Effector memory CD8-positive, alpha-beta T cell (primary cell): Measurements from ENCODE around the gene GRK5.

Experiments
- ATAC-seq: fragments of 150-1000 bp; cut with Tn5 transposase; replicated peaks from 2 replicates; pipeline ENCODE4 v1.10.0; 2021; ENCODE audit warnings: mild to moderate bottlenecking, moderate library complexity
- DNase-seq, 3 experiments: peaks; one replicate each; pipeline ENCODE4 v3.0.0; 2021
- H3K27ac Mint-ChIP-seq, 2 donors: one replicate each; pipeline ENCODE4 v1.8.0; 2022; ENCODE audit warnings: mild to moderate bottlenecking in 2 of 2, mixed read lengths in 2 of 2, moderate library complexity in 2 of 2
- H3K27me3 Mint-ChIP-seq, 2 donors: one replicate each; pipeline ENCODE4 v1.8.0; 2022; ENCODE audit warnings: mixed read lengths in 2 of 2
- H3K36me3 Mint-ChIP-seq: one replicate; pipeline ENCODE4 v1.8.0; 2022; ENCODE audit warnings: mild to moderate bottlenecking, moderate library complexity, mixed read lengths; ENCODE audit not compliant: insufficient read depth
- H3K4me1 Mint-ChIP-seq, 2 donors: one replicate each; pipeline ENCODE4 v1.8.0; 2022; ENCODE audit warnings: low read depth in 2 of 2, mixed read lengths in 2 of 2
- H3K4me3 Mint-ChIP-seq, 2 donors: one replicate each; pipeline ENCODE4 v1.8.0; 2022; ENCODE audit warnings: mild to moderate bottlenecking in 2 of 2, mixed read lengths in 2 of 2, moderate library complexity in 2 of 2
- H3K9me3 Mint-ChIP-seq, 2 donors: one replicate each; pipeline ENCODE4 v1.8.0; 2022; ENCODE audit warnings: mixed read lengths in 2 of 2

Gene GRK5

DNA sequence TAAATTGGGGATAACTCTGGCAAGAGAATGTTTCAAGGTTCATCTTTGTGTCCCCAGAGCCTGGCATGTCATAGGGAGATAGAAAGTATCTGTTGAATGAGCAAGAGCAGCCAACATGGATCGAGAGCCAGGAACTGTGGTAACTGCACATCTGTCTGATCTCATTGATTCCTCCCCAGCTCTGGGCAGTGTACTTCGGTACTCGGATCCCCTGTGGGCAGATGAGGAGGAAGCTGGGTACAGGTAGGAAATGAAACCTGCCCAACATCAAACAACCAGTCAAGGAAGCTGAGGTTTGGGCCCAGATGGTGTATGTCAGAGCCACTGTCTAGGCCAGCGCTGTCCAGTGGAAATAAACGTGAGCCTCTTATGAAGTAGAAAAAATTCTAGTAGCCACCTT lies 76.4 kb downstream of the GRK5 start:
- ATAC-seq = peak; percentile 84
- peak overlapping the region; percentile 67 to 85 for H3K27ac Mint-ChIP-seq
- H3K4me1 Mint-ChIP-seq = peaks cover 40 to 44% of the 10 kb centered on the region in 2 donors
- H3K36me3 Mint-ChIP-seq = peaks cover 3% of the 10 kb centered on the region
- H3K9me3 Mint-ChIP-seq = no peaks in the 10 kb centered on the region
- H3K27me3 Mint-ChIP-seq = no peaks in the 10 kb centered on the region
- peak overlapping the region; percentile 44 to 55 for H3K4me3 Mint-ChIP-seq
- DNase-seq = peak; percentile 10 to 21 (median 11)

DNA sequence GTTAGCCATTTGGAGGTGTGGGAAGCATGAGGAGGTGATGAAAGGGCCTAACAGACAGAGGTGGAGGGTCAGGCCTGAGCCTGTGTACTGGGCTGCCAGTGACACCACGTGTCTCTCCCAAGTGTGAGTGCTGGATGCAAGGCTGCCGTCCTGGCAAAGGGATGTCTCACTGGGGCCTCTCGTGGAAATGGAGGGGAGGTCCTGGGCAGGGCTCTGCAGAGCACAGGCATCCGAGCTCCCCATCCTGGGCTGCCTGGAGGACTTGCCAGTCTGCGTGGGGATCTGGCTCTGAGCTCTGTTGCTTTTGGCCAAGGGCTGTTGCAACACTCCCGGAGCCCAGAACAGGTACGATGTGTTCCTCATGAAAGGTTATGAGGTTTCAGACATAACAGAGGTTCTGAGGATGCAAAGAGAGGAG lies 77.3 kb downstream of the GRK5 start:
- Mint-ChIP-seq H3K4me3 (peak overlapping the region; percentile 67 to 68), H3K27me3 (no peaks in the 10 kb centered on the region), H3K36me3 (peaks cover 6% of the 10 kb centered on the region), H3K9me3 (no peaks in the 10 kb centered on the region), H3K27ac (peak overlapping the region; percentile 85 to 86), H3K4me1 (peaks cover 48 to 50% of the 10 kb centered on the region in 2 donors)
- ATAC-seq (no peak), DNase-seq (no peak)

DNA sequence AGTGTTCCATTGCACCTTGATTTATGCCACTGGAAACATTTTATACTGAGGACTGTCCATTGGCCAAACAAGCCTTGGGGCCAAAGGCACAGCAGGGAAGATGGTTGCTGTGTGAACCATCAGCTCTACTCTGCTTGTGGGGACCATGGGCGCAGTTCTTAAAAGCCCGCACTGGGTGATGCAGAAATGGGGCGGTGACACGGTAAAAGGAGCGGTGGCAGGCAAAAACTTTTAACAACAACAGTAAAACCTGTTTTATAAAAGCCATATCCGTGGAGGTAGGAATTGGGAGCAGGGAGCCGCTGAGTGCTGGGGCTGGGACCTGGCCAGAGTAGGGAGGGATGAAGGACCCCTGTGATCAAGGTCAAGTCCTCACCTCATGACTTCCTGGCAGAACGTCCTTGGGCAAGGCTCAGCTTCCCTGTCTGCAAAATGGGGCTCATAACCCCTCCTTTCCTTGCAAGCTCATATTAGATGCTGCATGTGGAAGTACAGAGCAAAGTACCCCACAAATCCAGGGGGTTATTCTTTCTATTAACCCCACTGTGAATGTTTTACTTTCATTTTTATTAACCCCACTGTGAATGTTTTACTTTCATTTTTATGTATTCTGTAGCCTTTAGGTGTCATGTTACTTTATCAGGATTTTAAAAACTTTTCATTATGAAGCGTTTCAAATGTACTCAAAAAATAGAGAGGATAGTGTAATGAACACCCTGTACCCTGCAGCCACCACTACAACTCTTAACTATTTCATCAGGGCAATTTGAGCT lies 78.3 kb downstream of the GRK5 start:
- no peak for DNase-seq
- H3K4me3 Mint-ChIP-seq = peak overlapping the region; percentile 67 to 68
- no peaks in the 10 kb centered on the region for H3K27me3 Mint-ChIP-seq
- ATAC-seq = peak; percentile 35
- no peaks in the 10 kb centered on the region for H3K9me3 Mint-ChIP-seq
- peaks cover 53 to 54% of the 10 kb centered on the region in 2 donors for H3K4me1 Mint-ChIP-seq
- peak overlapping the region; percentile 85 to 86 for H3K27ac Mint-ChIP-seq
- peaks cover 6% of the 10 kb centered on the region for H3K36me3 Mint-ChIP-seq

DNA sequence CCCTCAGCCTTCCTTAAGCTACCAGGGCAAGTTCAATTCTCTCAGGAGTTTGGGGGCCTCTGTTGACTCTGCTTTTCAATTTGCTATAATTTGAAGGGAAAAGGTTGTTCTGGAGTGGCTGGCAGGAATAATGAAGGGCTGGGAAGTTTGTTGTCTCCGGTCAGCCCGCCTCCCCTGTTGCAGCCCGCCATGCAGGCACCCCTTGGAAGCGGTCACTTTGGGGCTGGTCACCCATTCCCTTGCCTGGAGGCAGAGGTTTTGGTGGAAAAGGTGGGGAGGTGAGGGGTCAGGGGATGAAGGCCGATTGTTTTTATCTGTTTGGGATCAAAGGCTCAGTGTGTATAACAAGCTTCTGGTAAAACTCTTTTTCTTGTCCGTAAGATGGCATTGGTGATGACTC lies 79.1 kb downstream of the GRK5 start:
- no peak for ATAC-seq
- H3K9me3 Mint-ChIP-seq = no peaks in the 10 kb centered on the region

DNA sequence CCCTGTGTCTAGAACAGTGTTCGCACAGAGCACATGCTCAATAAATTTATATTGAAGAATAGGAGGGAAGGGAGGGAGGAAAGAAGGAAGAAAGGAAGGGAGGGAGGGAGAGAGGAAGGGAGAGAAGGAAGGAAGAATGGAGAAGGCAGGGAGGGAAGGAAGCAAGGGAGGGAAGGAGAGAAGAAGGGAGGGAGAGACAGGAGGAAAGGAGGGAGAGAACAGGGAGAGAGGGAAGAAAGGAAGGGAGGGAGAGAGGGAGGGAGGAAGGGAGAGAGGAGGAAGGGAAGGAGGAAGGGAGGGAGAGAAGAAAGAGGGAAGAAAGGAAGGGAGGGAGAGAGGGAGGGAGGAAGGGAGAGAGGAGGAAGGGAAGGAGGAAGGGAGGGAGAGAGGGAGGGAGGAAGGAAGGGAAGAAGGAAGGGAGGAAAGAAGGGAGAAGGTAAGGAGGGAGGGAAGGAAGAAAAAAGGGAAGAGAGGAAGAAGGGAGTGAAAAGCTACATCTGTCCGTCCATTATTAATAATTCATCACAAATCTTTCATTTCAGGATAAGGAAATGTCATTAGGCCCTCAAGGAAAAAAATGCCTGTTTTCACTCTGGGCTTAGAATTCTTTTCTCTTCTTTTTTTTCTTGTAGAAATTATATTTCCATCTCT lies 79.7 kb downstream of the GRK5 start:
- Mint-ChIP-seq H3K9me3 (no peaks in the 10 kb centered on the region), H3K27ac (peak overlapping the region; percentile 85 to 86), H3K4me3 (peak overlapping the region in 1 of 2 donors; percentile 67), H3K4me1 (peaks cover 53 to 66% of the 10 kb centered on the region in 2 donors), H3K27me3 (peaks cover 0 to 5% of the 10 kb centered on the region in 2 donors), H3K36me3 (peaks cover 10% of the 10 kb centered on the region)
- ATAC-seq (no peak), DNase-seq (no peak)

More for the DNA sequence above, 79.1 kb downstream of the GRK5 start:
- H3K36me3 Mint-ChIP-seq = peaks cover 9% of the 10 kb centered on the region
- H3K4me3 Mint-ChIP-seq = peak overlapping the region; percentile 67 to 68
- peaks cover 50 to 63% of the 10 kb centered on the region in 2 donors for H3K4me1 Mint-ChIP-seq
- no peak for DNase-seq
- H3K27ac Mint-ChIP-seq = peak overlapping the region; percentile 85 to 86
- H3K27me3 Mint-ChIP-seq = no peaks in the 10 kb centered on the region

DNA sequence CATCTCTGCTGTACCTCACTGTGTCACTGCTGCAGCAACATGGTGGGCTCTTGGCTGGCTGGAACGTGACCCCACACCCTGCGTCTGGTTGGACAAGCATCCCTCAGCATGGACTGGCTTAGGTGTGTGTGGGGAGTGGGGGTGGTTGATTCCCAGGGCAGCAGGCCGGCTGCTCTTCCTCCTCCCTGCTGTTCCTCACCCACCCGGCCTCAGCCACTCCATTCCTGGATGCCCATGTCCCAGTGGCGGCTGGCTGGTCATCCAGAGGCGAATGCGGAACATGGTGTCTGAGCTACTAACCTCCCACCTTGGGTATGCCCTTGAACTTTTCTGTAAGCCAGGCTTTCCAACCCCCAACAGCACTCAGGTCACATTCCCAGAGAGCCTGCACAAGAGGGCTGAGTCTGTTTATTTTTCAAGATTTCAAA lies 81.2 kb downstream of the GRK5 start:
- Mint-ChIP-seq H3K4me3 (no peak overlapping the region), H3K4me1 (peaks cover 64 to 70% of the 10 kb centered on the region in 2 donors), H3K36me3 (peaks cover 10% of the 10 kb centered on the region), H3K27ac (peak overlapping the region in 1 of 2 donors; percentile 85), H3K9me3 (no peaks in the 10 kb centered on the region), H3K27me3 (peaks cover 0 to 11% of the 10 kb centered on the region in 2 donors)
- DNase-seq (no peak), ATAC-seq (no peak)

DNA sequence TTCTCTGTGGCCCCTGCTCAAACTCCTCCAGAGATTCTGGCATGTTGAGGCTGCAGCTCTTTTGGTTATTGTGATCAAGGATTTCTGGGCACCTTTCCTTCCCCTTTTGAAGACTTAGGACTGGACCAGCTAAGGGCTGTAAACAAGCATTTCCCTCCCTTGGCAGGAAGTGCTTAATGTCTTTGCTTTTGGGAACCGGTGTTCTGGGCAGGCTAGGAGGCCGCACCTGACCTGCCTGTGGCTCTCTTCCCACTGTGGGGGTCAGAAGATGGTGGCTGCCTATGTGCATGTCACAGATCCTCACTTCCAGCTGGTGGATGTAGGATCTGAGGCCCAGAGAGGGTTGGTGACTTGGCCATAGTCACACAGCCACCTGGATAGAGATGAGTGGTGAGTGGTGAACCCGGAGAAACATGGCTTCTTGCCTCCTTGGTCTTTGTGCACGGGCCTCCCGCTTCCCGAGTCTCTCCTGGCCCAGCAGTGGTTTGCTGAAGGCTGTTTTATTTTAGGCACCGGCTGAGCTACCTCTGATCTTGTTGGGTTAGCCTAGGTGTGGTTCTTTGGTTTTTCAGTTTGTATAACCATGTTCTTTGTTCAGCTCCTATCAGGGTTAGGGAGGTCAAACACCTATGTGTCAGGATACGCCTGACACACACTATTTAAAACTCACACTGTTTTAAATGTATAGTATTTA lies 82.0 kb downstream of the GRK5 start:
- H3K4me1 Mint-ChIP-seq = peaks cover 57 to 66% of the 10 kb centered on the region in 2 donors
- DNase-seq (no peak), ATAC-seq (no peak)
- H3K4me3 Mint-ChIP-seq = no peak overlapping the region
- no peaks in the 10 kb centered on the region for H3K9me3 Mint-ChIP-seq
- peak overlapping the region; percentile 66 to 74 for H3K27ac Mint-ChIP-seq
- H3K36me3 Mint-ChIP-seq = peaks cover 10% of the 10 kb centered on the region
- H3K27me3 Mint-ChIP-seq = peaks cover 0 to 11% of the 10 kb centered on the region in 2 donors

DNA sequence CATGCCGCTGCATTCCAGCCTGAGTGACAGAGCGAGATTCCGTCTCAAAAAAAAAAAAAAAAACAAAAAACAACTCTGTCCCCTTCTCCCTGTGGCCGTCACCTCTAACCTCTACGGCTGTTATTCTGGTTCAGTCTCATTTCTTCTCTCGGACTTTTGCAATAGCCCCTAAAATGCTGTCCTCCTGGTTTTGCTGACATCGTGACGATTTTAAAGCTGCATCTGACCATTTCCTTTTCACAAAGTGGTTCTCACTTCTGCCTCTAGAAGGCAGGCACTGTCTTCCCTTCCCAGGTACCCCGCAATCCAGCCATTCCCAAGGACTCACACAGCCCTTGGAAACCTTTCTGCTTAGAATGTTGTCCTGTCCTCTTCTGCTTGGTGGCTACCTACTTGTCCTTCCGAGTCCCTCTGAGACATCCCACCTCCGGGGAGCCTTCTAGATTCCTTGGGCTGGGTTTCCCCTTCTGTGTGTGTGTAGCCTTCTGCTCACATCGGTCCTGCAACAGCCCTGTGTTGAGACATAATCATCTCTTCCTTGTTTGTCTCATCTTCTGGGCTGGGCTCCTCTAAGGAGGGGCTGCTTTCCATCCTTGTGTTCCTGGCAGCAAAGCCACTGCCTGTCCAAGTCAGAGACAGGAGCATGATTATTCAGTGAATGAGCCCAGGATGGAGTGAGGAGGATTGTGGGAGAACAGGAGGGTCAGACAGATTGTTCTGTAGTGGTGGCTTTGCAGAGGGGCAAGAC lies 83.1 kb downstream of the GRK5 start:
- Mint-ChIP-seq H3K36me3 (peaks cover 10% of the 10 kb centered on the region), H3K4me1 (peaks cover 46 to 58% of the 10 kb centered on the region in 2 donors), H3K9me3 (no peaks in the 10 kb centered on the region), H3K27me3 (peaks cover 0 to 11% of the 10 kb centered on the region in 2 donors), H3K27ac (peak overlapping the region in 1 of 2 donors; percentile 88), H3K4me3 (no peak overlapping the region)
- DNase-seq (no peak), ATAC-seq (no peak)

DNA sequence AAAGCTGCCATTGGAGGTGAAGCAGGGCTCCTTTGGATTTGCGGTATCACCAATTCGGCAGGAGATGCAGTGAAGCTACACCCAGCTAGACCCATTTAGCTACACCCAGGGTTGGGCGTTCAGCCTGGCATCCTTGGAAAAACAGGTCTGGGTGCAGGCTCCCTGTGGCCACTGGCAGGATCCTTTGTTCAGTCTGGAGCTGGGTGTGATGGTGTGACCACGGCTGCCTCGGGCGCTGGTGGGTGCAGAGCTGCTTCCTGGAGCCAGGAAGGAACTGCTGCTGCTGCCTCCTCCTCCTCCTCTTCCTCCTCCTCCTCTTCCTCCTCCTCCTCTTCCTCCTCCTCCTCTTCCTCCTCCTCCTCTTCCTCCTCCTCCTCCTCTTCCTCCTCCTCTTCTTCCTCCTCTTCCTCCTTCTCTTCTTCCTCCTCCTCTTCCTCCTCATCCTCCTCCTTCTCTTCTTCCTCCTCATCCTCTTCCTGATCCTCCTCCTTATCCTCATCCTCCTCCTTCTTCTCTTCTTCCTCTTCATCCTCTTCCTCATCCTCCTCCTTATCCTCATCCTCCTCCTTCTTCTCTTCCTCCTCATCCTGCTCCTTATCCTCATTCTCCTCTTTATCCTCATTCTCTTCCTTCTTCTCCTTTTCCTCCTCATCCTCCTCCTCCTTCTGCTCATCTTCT lies 84.0 kb downstream of the GRK5 start:
- H3K36me3 Mint-ChIP-seq = peaks cover 10% of the 10 kb centered on the region
- ATAC-seq = no peak
- H3K27ac Mint-ChIP-seq = peak overlapping the region; percentile 59 to 88
- H3K4me1 Mint-ChIP-seq = peaks cover 40 to 53% of the 10 kb centered on the region in 2 donors
- H3K4me3 Mint-ChIP-seq = no peak overlapping the region
- H3K9me3 Mint-ChIP-seq = no peaks in the 10 kb centered on the region
- DNase-seq = no peak
- H3K27me3 Mint-ChIP-seq = peaks cover 0 to 11% of the 10 kb centered on the region in 2 donors

DNA sequence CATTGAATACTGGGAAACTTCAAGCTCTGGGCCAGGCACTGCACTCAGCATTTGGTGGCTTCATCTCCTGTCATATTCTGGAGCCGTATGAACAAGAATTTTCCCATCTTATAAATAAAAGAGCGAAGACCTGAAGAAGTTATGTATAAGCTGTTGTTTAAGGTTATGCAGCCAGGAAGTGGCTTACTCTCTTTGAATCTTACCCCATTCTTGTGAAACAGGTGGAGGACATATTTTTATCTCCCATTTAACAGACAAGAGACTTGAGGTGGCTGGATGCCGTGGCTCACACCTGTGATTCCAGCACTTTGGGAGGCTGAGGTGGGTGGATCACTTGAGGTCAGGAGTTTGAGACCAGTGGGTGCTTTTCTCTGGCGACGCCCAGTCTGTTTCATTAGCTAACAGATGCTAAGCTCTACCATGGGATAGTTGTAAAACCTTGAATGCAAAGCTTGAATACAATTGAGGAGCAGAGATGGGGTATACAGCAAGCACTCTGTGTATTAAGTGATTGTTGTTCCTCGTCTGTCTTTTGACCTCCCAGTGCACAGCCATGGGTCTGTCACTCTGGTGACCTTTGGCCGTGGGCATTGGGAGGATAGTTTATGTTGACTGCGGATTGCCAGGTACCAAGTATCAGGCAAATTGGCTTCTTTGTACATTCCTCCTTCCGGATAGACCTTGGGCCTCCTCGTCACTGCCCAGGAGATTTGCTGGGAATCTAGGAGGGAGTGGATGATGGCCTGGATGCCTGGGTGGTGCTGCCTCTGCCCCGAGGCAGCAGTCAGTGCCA lies 85.8 kb downstream of the GRK5 start:
- ATAC-seq = peak; percentile 42
- H3K27ac Mint-ChIP-seq = peak overlapping the region; percentile 59 to 88
- peaks cover 0 to 11% of the 10 kb centered on the region in 2 donors for H3K27me3 Mint-ChIP-seq
- DNase-seq = no peak
- H3K9me3 Mint-ChIP-seq = no peaks in the 10 kb centered on the region
- H3K36me3 Mint-ChIP-seq = peaks cover 15% of the 10 kb centered on the region
- peaks cover 31 to 46% of the 10 kb centered on the region in 2 donors for H3K4me1 Mint-ChIP-seq
- H3K4me3 Mint-ChIP-seq = peak overlapping the region; percentile 4 to 27

DNA sequence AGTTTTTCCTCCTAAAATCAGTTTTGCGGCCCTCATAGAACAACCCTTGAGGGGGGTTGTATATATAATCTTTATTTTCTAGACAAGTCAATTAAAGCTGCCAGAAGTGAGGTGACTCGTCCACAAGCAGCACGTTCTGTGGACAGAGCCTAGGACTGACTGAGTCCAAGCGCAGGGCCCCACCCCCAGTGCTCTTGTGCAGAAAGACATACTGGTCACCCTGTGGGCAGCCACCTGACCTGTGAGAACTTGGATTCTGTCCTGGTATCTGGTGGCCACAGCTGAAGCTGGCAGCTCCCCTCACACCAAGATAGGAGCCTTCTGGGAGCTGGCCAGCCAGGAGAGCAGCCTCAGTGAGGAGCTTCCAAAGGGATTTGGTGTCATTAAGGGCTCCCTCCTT lies 89.3 kb downstream of the GRK5 start:
- DNase-seq = no peak
- Mint-ChIP-seq H3K9me3 (no peaks in the 10 kb centered on the region), H3K4me1 (peaks cover 36 to 48% of the 10 kb centered on the region in 2 donors), H3K27me3 (peaks cover 0 to 9% of the 10 kb centered on the region in 2 donors), H3K36me3 (peaks cover 8% of the 10 kb centered on the region), H3K27ac (peak overlapping the region in 1 of 2 donors; percentile 22), H3K4me3 (no peak overlapping the region)
- no peak for ATAC-seq
